ENCODE results near the gene CPXM2. TPM values are rescaled to one million over a fixed set of nuclear protein-coding genes. Genes with fewer than 3 reads are reported as not detected.

Gene CPXM2
- total RNA-seq, 1 experiment from 2014 or later = not detected

GRCh38 chr10:123724747-123725146 is 166.9 kb downstream of the CPXM2 start:
- Mint-ChIP-seq H3K4me1 (ENCODE audit: low read depth, unreplicated experiment) (no peaks in the 10 kb centered on the region), H3K27ac (ENCODE audit: unreplicated experiment) (no peak overlapping the region), H3K9me3 (ENCODE audit: unreplicated experiment) (no peaks in the 10 kb centered on the region), H3K27me3 (ENCODE audit: insufficient read depth, unreplicated experiment) (peaks cover 12% of the 10 kb centered on the region), H3K36me3 (ENCODE audit: insufficient read depth, unreplicated experiment) (no peaks in the 10 kb centered on the region), H3K4me3 (ENCODE audit: unreplicated experiment) (no peak overlapping the region)
- Histone ChIP-seq H3K9me3 (no peaks in the 10 kb centered on the region), H3K36me3 (ENCODE audit: control insufficient read depth, insufficient read depth, low read length) (no peaks in the 10 kb centered on the region), H3K4me1 (no peaks in the 10 kb centered on the region), H3K4me3 (ENCODE audit: low read depth, low read length) (no peak overlapping the region), H3K27me3 (replicated peaks; ENCODE audit: control insufficient read depth, insufficient read depth, low read length) (no peaks in the 10 kb centered on the region)
- CTCF ChIA-PET = no interaction called here
- POLR2A ChIA-PET = no interaction called here
- no TSS peak for BruUV-seq (replicated peaks)
- intact Hi-C loops (cut with micrococcal nuclease; ENCODE audit: unreplicated experiment) = no loop called here
- TF ChIP-seq, protein P1, sequence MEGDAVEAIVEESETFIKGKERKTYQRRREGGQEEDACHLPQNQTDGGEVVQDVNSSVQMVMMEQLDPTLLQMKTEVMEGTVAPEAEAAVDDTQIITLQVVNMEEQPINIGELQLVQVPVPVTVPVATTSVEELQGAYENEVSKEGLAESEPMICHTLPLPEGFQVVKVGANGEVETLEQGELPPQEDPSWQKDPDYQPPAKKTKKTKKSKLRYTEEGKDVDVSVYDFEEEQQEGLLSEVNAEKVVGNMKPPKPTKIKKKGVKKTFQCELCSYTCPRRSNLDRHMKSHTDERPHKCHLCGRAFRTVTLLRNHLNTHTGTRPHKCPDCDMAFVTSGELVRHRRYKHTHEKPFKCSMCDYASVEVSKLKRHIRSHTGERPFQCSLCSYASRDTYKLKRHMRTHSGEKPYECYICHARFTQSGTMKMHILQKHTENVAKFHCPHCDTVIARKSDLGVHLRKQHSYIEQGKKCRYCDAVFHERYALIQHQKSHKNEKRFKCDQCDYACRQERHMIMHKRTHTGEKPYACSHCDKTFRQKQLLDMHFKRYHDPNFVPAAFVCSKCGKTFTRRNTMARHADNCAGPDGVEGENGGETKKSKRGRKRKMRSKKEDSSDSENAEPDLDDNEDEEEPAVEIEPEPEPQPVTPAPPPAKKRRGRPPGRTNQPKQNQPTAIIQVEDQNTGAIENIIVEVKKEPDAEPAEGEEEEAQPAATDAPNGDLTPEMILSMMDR (IDR thresholded peaks at IDR 0.05; ENCODE audit: insufficient read depth in 1 of 2, low read depth in 1 of 2, low read length in 1 of 2, severe bottlenecking in 1 of 2, unreplicated experiment in 1 of 2) = no peak
- no peak for DNase-seq

DNA sequence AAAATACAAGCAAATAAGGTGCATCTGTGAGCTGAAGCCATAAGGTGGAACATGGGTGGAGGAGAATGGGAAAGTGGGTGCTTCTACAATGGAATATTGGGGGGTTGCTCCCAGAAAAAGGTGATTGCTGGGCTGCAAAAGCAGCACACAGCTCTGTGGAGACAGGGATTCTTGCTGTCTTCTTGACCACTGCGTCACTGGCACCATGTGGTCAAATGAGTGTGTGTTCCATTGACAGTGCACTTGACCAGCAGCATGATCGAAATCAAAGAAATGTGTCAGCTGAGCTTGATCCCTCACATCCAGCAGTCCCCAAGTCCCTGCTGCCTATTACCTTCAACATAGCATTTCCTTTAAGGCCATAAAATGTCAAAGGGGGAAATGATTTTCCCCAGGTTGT is 169.3 kb downstream of the CPXM2 start:
- H3K4me3 Mint-ChIP-seq (ENCODE audit: unreplicated experiment) = no peak overlapping the region
- ChIA-PET CTCF (no interaction called here), POLR2A (no interaction called here)
- no peaks in the 10 kb centered on the region for H3K4me1 ChIP-seq
- intact Hi-C loops (cut with micrococcal nuclease; ENCODE audit: unreplicated experiment) = no loop called here
- H3K9me3 ChIP-seq = no peaks in the 10 kb centered on the region
- BruUV-seq (replicated peaks) = no TSS peak
- no peak overlapping the region for H3K4me3 ChIP-seq (ENCODE audit: low read depth, low read length)
- no peaks in the 10 kb centered on the region for H3K36me3 ChIP-seq (ENCODE audit: control insufficient read depth, insufficient read depth, low read length)
- no peak for DNase-seq
- H3K4me1 Mint-ChIP-seq (ENCODE audit: low read depth, unreplicated experiment) = no peaks in the 10 kb centered on the region
- H3K9me3 Mint-ChIP-seq (ENCODE audit: unreplicated experiment) = no peaks in the 10 kb centered on the region
- TF ChIP-seq, protein P1 (IDR thresholded peaks at IDR 0.05; ENCODE audit: insufficient read depth in 1 of 2, low read depth in 1 of 2, low read length in 1 of 2, severe bottlenecking in 1 of 2, unreplicated experiment in 1 of 2) = no peak
- H3K27ac Mint-ChIP-seq (ENCODE audit: unreplicated experiment) = no peak overlapping the region
- peaks cover 12% of the 10 kb centered on the region for H3K27me3 Mint-ChIP-seq (ENCODE audit: insufficient read depth, unreplicated experiment)
- no peaks in the 10 kb centered on the region for H3K27me3 ChIP-seq (replicated peaks; ENCODE audit: control insufficient read depth, insufficient read depth, low read length)
- no peaks in the 10 kb centered on the region for H3K36me3 Mint-ChIP-seq (ENCODE audit: insufficient read depth, unreplicated experiment)

DNA sequence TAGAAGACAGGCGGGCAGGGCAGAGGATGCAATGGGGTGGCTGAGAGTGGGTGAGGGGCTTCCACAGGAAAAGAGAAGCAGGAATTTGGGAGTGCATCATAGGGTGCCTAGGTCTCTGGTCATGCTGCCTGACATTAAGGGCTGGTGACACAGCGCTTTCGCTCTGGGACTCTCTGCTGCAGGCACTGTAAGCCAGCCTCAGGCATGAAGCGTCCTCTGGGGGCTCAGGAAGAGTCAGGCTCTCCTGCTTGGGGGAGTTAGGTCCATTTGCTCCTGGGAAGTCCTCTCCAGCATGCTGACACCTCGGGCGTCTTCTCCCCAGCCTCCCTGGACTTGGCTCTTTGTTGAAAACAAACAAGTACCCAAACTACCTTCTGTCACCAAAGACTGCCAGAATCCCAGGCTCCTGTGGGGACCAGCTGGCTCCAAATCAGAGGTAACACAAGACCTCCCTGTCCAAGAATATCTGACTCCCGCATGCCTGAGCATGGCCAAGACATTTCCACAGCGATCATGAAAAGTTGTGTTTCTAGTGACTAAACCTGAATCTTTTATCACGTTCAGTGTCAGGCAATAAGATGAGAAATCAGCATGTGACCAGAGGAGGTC is 170.1 kb downstream of the CPXM2 start:
- BruUV-seq (replicated peaks) = no TSS peak

More for the DNA sequence above, 170.1 kb downstream of the CPXM2 start:
- no peaks in the 10 kb centered on the region; the same call in 1 of the 2 replicates for H3K27me3 ChIP-seq (replicated peaks; ENCODE audit: control insufficient read depth, insufficient read depth, low read length)
- no peak overlapping the region for H3K4me3 ChIP-seq (ENCODE audit: low read depth, low read length)
- no peak for DNase-seq
- intact Hi-C loops (cut with micrococcal nuclease; ENCODE audit: unreplicated experiment) = no loop called here
- Mint-ChIP-seq H3K4me1 (ENCODE audit: low read depth, unreplicated experiment) (no peaks in the 10 kb centered on the region), H3K4me3 (ENCODE audit: unreplicated experiment) (no peak overlapping the region), H3K36me3 (ENCODE audit: insufficient read depth, unreplicated experiment) (no peaks in the 10 kb centered on the region), H3K27me3 (ENCODE audit: insufficient read depth, unreplicated experiment) (peaks cover 12% of the 10 kb centered on the region), H3K27ac (ENCODE audit: unreplicated experiment) (no peak overlapping the region), H3K9me3 (ENCODE audit: unreplicated experiment) (no peaks in the 10 kb centered on the region)
- no peaks in the 10 kb centered on the region for H3K9me3 ChIP-seq
- TF ChIP-seq, protein P1 (IDR thresholded peaks at IDR 0.05; ENCODE audit: insufficient read depth in 1 of 2, low read depth in 1 of 2, low read length in 1 of 2, severe bottlenecking in 1 of 2, unreplicated experiment in 1 of 2) = no peak
- H3K36me3 ChIP-seq (ENCODE audit: control insufficient read depth, insufficient read depth, low read length) = no peaks in the 10 kb centered on the region
- POLR2A ChIA-PET = no interaction called here
- H3K4me1 ChIP-seq = no peaks in the 10 kb centered on the region
- CTCF ChIA-PET = no interaction called here

Measured in Caco-2 (cell line).